ENCODE data around the gene CRIM1. TPM values are rescaled to one million over a fixed set of nuclear protein-coding genes. Genes with fewer than 3 reads are reported as not detected.

Gene CRIM1
- total RNA-seq, 1 experiment from 2014 or later, result 46.5 TPM

DNA sequence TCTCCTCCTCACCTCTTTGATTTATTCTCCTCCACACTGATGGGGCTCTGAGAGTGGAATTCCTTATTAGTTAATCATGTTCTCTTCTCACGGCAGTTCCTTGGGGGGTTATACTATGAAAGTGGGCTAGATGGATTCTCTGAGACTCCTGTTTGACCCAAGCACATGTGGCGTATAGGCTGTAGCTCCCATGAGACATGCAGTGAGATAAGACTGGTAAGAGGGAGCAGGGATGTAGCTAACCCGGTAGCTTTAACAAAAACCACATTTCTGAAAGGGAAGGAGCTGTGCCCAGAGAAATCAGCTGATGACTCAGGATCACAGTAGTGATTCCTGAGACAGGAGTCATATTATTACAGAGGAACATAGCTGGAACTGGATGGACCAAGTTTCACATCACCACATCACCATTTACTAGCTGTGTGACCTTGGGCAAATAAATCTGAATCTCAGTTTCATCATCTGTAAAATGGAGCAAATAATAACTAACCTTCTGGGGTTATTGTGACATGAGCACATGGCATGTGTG lies 82.9 kb downstream of the CRIM1 start:
- BruUV-seq (replicated peaks), result no TSS peak
- Histone ChIP-seq H3K27ac (ENCODE audit: low read depth, low read length, poor library complexity, severe bottlenecking) (no peak overlapping the region), H3K4me3 (ENCODE audit: low read depth, low read length, poor library complexity, severe bottlenecking) (no peak overlapping the region), H3K4me1 (ENCODE audit: insufficient read depth, low read length, poor library complexity, severe bottlenecking) (peaks cover 11% of the 10 kb centered on the region), H3K9me3 (ENCODE audit: low read depth, low read length, poor library complexity, severe bottlenecking) (no peaks in the 10 kb centered on the region), H3K27me3 (replicated peaks; ENCODE audit: insufficient read depth, low read depth, low read length, poor library complexity) (no peaks in the 10 kb centered on the region), H3K36me3 (ENCODE audit: insufficient read depth, low read length, poor library complexity, severe bottlenecking) (peaks cover 5% of the 10 kb centered on the region)
- intact Hi-C loops (cut with micrococcal nuclease; ENCODE audit: unreplicated experiment), result no loop called here
- TF ChIP-seq EZH2 (IDR thresholded peaks at IDR 0.05; ENCODE audit: borderline replicate concordance, low read depth, low read length, poor library complexity, severe bottlenecking), result no peak
- no peak for TF ChIP-seq CTCF (conservative IDR thresholded peaks at IDR 0.05; ENCODE audit: low read depth, low read length)
- POLR2A ChIA-PET (ENCODE audit: low non-redundant PET), result no interaction called here
- DNase-seq (ENCODE audit: low spot score), result peak; percentile 69
- CTCF ChIA-PET, result no interaction called here

DNA sequence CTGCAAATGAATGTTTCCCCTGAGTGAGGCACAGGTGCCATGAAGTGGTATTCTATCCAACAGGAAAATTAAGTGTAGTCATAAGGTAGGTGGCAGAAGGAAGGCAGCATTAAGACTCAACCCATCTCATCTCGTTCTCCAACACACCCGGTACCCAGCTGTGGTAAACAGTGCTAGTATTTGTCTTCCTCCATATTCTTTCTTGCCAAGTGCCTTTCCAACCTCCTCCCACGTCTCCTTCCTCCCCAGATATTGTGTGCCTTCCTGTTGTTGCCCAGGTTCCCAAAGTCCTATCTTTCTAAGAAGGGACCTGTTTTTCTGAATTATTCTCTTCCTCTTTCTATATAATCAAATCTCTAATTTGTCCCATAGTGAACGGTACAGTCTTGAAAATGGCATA lies 83.5 kb downstream of the CRIM1 start:
- peaks cover 5% of the 10 kb centered on the region for H3K4me1 ChIP-seq (ENCODE audit: insufficient read depth, low read length, poor library complexity, severe bottlenecking)

DNA sequence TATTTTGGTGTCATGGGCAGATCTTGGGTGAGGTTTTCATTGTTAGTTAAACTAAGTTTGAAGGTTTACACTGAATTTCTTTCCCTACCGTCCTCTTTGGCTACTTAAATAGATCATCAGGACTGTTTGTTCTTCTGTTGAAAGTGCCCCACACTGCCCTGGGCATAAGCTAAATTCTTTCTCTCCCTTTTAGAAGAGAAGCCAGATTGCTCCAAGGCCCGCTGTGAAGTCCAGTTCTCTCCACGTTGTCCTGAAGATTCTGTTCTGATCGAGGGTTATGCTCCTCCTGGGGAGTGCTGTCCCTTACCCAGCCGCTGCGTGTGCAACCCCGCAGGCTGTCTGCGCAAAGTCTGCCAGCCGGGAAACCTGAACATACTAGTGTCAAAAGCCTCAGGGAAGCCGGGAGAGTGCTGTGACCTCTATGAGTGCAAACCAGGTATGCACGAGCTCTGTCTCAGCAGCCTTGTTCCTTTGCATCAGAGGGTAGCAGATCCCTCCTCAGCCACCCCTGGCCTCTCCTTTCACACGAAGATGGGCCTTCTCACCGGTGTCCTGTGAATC lies 85.6 kb downstream of the CRIM1 start:
- no peak for TF ChIP-seq EZH2 (IDR thresholded peaks at IDR 0.05; ENCODE audit: borderline replicate concordance, low read depth, low read length, poor library complexity, severe bottlenecking)
- TF ChIP-seq CTCF (conservative IDR thresholded peaks at IDR 0.05; ENCODE audit: low read depth, low read length), result no peak
- Histone ChIP-seq H3K27me3 (replicated peaks; ENCODE audit: insufficient read depth, low read depth, low read length, poor library complexity) (no peaks in the 10 kb centered on the region), H3K4me3 (ENCODE audit: low read depth, low read length, poor library complexity, severe bottlenecking) (no peak overlapping the region), H3K27ac (ENCODE audit: low read depth, low read length, poor library complexity, severe bottlenecking) (no peak overlapping the region), H3K4me1 (ENCODE audit: insufficient read depth, low read length, poor library complexity, severe bottlenecking) (no peaks in the 10 kb centered on the region), H3K36me3 (ENCODE audit: insufficient read depth, low read length, poor library complexity, severe bottlenecking) (peaks cover 5% of the 10 kb centered on the region), H3K9me3 (ENCODE audit: low read depth, low read length, poor library complexity, severe bottlenecking) (no peaks in the 10 kb centered on the region)
- POLR2A ChIA-PET (ENCODE audit: low non-redundant PET), result no interaction called here
- no TSS peak for BruUV-seq (replicated peaks)
- intact Hi-C loops (cut with micrococcal nuclease; ENCODE audit: unreplicated experiment), result no loop called here
- CTCF ChIA-PET, result no interaction called here
- no peak for DNase-seq (ENCODE audit: low spot score)

More for the DNA sequence above, 83.5 kb downstream of the CRIM1 start:
- Histone ChIP-seq H3K27ac (ENCODE audit: low read depth, low read length, poor library complexity, severe bottlenecking) (no peak overlapping the region), H3K4me3 (ENCODE audit: low read depth, low read length, poor library complexity, severe bottlenecking) (no peak overlapping the region), H3K36me3 (ENCODE audit: insufficient read depth, low read length, poor library complexity, severe bottlenecking) (peaks cover 5% of the 10 kb centered on the region), H3K27me3 (replicated peaks; ENCODE audit: insufficient read depth, low read depth, low read length, poor library complexity) (no peaks in the 10 kb centered on the region), H3K9me3 (ENCODE audit: low read depth, low read length, poor library complexity, severe bottlenecking) (no peaks in the 10 kb centered on the region)
- TF ChIP-seq EZH2 (IDR thresholded peaks at IDR 0.05; ENCODE audit: borderline replicate concordance, low read depth, low read length, poor library complexity, severe bottlenecking) (no peak), CTCF (conservative IDR thresholded peaks at IDR 0.05; ENCODE audit: low read depth, low read length) (no peak)
- no peak for DNase-seq (ENCODE audit: low spot score)
- BruUV-seq (replicated peaks), result no TSS peak
- POLR2A ChIA-PET (ENCODE audit: low non-redundant PET), result no interaction called here
- intact Hi-C loops (cut with micrococcal nuclease; ENCODE audit: unreplicated experiment), result no loop called here
- CTCF ChIA-PET, result no interaction called here

All from A673 (cell line).